Activated CD8-positive, alpha-beta memory T cell treated with anti-CD3 and anti-CD28 coated beads, Interleukin-2, amount 50 U/mL, for 48 hours (primary cell): Measurements from ENCODE around the gene PRKN.

Source experiments
- DNase-seq: peaks from one replicate; pipeline ENCODE4 v3.0.0-alpha.2; 2020

PRKN gene

DNA sequence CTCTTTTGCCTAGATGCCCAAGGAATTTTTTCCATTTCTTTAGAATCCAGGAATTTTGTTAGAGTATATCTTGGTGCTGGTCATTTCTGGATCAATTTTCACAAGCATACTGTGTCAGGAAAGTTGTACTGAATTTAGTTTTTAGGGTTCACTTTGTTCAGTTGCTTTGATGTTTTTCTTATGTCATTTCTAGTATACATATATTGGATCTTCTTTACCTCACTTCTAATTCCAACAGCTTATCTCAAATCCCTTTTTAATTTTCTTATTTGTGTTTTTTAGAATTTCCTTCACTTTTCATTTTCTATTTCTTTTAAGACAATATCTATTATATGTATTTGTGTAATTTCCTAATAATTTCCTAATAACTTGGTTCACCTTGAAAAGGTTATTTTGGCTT, 1172.7 kb downstream of the PRKN start:
- no peak for DNase-seq

GRCh38 chr6:161549977-161550655, 1177.5 kb downstream of the PRKN start:
- DNase-seq = no peak

- no peak for DNase-seq
Observed at GRCh38 chr6:161548713-161549296, 1178.8 kb downstream of the PRKN start.

DNA sequence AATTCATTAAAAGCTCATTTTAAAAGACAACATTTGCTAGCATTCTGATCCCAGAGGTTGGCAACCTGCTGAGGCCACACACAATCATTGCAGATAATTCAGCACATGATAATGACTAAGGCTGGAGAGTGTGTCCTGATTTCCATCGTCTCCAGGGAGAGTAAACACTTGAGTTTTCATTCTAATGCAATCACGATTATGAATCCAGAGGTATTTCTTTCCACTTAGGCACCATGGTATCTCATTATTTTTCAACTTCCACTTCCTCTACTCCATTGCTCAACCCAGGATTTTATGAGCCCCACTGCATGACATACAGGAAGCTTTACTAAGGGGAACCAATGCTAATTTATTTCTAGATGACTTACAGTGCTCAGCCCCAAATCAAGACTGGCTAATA, 1179.9 kb downstream of the PRKN start:
- DNase-seq = no peak

DNA sequence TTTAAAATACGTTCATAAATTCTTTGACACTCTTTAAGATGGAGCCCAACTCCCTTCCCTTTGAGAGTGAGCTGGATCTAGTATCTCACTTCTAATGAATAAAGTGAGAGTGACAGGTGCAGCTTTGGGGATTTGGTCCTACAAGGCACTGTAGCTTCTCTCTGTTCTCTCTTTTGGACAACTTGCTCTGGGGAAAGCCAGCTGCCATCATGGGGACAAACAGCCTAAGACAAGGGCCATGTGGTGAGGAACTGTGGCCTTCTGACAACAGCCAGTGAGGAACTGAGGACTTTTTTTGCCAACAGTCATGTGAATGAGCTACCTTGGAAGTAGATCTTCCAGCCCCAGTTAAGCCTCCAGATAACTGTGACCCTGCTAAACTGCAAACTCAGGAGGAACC, 1180.9 kb downstream of the PRKN start:
- DNase-seq = no peak

DNA sequence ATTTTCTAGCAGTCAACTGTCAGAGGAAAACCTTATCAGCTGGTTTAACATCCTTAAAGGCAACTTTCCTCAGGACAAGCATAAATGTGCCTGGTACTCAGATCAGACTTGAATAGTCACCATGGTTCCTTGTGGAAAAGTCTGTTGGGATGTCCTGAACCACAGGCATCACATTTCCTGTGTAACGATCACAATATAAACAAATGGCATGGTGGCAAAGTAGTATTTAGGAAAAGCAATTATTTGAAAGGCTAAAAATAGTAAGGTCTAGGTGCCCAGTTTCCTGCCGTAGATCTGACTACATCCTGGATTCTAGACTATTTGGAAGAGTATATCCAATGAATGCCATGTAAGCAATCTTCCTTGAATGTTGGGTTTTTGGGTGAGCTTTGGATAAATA, 1181.8 kb downstream of the PRKN start:
- DNase-seq = no peak

DNA sequence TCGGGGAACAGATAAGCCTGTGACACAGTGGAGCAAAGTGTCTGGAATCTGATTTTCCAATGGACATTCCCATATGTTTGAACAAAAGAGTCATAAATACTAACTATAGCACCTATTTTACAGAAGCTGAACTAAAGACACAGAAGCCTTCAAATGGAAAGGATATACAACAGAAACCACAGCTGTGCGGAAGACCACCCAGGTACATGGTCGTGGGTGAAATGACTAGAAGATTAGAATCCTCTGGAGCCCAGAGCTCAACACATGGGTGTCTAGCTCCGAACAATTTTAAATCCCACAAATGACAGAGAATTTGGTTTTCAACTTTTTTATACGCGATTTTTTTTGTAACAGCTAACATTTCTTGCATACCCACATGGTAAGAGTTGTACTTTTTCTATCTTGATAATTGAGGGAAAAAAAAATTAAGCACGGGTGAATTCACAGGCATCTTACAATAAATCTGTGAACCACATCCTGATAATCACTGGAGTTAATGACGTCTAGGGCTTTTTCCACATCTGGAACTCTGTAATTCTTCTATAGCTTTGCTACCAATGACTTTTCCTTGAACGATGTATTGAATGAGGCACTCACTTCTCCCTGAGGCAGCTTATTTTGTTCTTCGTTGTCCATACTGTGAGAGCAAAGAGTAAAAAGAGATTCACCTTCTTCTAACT, 1182.6 kb downstream of the PRKN start:
- DNase-seq = no peak

DNA sequence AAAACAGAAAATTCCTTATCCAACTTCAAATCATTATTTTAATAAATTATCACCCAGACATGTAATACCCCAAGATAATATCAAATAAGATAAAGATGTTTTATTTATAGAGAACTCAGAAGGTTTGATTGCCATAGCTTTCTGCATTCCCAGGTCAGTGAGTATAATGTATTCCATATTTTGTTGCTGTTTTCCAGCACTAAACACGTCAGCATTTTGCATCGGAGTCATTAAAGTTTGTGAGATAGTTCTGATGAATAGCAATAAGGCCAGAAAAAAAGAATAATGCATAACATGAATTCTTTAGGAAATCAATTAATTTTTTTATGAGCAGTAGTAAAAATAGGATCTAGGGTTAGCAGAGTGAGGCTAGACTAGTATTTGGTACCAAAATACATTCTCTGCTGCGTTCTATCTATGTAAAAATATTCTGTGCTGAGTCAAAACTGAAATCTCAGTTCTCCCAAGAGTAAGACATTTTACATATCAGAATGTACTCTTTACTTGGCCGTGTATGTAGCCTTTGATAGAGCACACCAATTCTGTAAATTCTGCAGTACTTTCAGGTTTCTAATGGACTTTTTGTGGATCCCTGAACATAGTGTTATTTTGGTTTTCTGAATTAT, 1183.8 kb downstream of the PRKN start:
- no peak for DNase-seq

DNA sequence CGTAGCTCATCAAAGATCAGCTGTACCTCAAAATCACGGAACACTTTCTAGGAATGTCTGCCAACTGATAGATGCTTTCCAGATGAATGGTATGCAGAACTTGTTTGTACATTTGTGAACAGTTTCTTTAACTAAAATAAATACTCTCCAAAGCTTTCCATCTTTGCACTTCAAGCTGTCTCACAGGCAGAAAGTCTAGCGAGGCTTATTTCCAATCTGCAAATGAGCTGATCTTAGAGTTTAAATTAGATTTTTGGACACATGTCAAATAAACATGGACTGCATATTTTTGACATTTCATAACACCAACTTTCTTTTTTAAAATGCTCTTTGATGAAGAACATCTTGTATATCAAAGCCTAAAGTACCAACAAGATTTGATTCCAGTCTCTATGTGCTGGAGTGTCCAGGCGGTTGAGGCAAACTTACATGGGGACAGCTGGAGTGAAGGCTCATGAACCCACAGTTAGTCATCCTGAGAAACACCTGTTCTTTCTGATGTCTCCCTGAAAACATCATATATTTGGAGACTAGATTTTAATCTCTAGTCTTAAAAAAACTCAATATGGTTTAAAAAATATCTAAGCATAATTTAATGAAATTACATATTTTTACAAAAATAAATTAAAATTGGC, 1185.1 kb downstream of the PRKN start:
- no peak for DNase-seq

- DNase-seq = no peak
Observed at GRCh38 chr6:161540532-161540931, 1187.0 kb downstream of the PRKN start.

- no peak for DNase-seq
Observed at GRCh38 chr6:161536224-161536630, 1191.3 kb downstream of the PRKN start.

- DNase-seq = no peak
Observed at GRCh38 chr6:161534264-161534873, 1193.2 kb downstream of the PRKN start.

- no peak for DNase-seq
Observed at GRCh38 chr6:161533266-161533665, 1194.3 kb downstream of the PRKN start.

- DNase-seq = no peak
Observed at GRCh38 chr6:161532536-161532935, 1195.0 kb downstream of the PRKN start.

GRCh38 chr6:161526794-161527193, 1200.8 kb downstream of the PRKN start:
- DNase-seq = no peak

DNA sequence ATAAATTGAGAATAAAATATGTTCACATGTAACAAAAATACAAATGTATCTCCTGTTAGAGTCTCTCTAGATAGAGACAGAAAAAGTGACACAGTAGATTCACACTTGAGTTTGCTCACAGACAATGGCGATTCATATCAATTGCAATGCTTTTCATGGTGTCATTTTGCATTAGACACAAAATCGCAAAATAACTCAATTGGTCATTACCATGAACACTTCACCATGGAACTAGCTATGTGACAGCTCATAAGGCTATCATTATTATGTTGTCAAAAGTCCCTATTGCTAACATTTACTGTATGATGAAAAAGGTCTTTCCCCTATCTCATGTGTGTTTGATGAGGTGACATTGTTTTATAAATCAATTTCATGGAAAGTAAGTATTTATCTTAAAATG, 1204.2 kb downstream of the PRKN start:
- DNase-seq = no peak

GRCh38 chr6:161522276-161522675, 1205.3 kb downstream of the PRKN start:
- DNase-seq = no peak

DNA sequence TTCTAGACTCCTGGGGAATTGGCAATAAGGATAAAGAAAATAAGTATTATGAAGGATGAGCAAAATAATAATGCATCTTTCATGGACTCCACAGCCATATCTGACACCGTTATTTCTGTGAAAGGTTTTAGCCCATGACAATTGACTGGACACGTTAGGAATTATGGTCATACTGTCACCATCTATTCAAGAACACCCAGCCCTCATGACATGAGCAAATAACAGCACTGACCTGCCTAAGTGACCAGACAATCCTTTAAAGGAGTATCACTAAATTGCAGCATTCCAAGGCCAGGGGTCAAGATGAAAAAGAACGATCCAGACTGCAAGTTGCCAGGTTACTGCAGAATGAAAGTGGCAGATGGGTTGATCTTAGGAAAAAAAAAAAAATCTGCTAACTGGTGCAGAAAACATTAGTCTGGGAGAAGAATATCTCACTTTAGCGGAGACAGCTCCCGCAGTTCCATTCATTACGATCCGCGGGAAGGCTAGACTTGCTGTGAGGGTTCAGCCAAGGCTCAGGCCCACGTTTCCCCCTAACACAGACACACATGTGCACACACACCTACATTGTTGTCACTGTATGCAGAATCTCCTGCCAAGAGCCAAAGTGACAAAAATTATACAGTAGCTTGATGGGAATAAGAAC, 1216.0 kb downstream of the PRKN start:
- DNase-seq = no peak

GRCh38 chr6:161508341-161508740, 1219.2 kb downstream of the PRKN start:
- no peak for DNase-seq

GRCh38 chr6:161507375-161507774, 1220.2 kb downstream of the PRKN start:
- no peak for DNase-seq

DNA sequence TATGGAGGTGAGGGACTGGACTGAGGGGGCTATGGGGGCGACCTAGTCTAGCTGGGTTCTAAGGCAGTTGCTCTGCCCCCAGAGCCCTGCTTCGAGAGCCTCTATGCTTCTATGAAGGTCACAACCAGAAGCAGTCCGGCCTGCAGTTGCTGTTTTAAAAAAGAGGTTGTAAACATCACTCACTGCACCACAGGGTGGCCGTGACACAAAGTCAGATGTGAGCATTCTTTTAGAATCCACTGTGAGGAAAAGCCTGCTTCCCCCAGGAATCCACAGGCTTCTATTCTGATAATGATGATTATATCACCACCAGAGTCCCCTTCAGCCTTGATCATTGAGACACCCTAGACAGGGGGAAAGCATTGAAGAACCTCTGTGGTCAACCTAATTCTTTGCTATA, 1224.0 kb downstream of the PRKN start:
- DNase-seq = no peak

GRCh38 chr6:161498881-161499280, 1228.7 kb downstream of the PRKN start:
- no peak for DNase-seq

- DNase-seq = no peak
Observed at GRCh38 chr6:161498359-161498758, 1229.2 kb downstream of the PRKN start.
